HG03558 (cell line): ENCODE results near the gene TEDC2.

Experiments used
- ATAC-seq: cut with Tn5 transposase; IDR thresholded peaks from one replicate; pipeline ENCODE4 v1.9.1; 2021; ENCODE audit warnings: moderate number of reproducible peaks; ENCODE audit not compliant: unreplicated experiment; ENCODE audit errors: extremely low read depth

TEDC2 gene

GRCh38 chr16:2507665-2508064 is 47.8 kb downstream of the TEDC2 start:
- ATAC-seq, result no peak

DNA sequence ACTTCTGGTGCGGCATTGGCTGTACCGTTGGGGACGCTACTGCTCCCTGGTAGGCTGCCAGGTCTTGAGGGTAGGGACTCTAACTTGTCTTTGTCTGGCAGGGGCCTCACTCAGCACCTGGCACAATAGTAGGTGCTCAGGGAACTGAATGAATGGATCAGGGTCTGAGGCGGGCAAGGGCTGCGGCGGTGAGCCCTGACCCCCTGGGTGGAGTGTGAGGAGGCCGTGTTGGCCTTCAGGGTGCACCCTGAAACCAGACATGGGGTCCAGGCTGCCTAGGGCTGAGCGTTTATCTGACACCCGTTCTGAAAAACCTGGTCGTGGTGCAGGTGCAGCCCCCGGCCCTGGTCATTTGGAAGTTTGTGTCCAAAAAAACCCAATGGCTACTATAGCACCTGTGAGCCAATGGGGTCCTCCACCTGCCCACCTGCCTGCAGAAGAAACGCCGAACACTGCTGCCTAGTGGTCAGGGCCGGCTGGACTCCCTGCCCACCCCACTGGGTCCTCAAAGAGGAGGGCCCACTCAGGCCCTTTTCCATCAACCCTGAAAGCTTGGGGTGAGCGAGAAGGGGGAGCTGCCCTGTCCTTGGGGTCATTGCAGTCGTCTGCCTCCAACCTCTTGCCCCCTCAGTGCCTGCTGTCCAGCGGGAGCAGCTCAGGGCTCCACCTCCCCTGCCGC is 49.0 kb downstream of the TEDC2 start:
- no peak for ATAC-seq

- ATAC-seq, result no peak
These were observed 51.4 kb downstream of the TEDC2 start for GRCh38 chr16:2511128-2511800.

DNA sequence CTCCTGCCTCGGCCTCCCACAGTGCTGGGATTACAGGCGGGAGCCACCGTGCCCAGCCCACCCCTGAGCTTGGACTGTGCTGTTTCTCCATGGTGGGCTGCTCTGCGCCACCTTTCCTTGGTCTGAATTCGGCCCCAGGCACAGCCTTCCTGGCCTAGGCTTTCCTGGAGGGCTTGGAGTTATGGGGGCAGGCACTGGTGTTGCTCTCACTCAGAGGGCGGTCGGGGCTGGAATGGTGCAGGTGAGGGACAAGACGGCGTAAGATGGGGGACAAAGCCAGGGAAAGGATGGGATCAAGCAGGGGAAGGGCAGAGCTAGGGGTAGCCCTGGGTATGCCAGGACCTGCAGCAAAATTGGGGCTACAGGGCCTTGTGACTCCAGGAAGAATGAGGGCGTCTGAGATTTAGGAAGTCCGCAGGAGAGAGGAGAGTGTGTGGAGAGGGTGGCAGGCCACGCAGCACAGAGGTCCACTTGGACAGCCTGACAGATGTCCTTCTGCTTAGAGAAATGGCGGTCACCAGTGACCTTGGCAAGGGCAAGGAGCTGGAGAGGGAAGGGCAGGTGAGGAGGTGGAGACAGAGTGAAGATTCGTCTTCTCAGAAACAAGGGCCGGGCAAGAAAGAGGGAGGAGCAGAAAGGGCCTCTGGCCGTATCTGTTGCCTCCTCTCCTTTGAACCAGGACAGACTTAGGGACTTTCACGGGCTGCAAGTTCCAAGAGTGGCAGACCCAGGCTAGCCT is 52.3 kb downstream of the TEDC2 start:
- ATAC-seq, result no peak

DNA sequence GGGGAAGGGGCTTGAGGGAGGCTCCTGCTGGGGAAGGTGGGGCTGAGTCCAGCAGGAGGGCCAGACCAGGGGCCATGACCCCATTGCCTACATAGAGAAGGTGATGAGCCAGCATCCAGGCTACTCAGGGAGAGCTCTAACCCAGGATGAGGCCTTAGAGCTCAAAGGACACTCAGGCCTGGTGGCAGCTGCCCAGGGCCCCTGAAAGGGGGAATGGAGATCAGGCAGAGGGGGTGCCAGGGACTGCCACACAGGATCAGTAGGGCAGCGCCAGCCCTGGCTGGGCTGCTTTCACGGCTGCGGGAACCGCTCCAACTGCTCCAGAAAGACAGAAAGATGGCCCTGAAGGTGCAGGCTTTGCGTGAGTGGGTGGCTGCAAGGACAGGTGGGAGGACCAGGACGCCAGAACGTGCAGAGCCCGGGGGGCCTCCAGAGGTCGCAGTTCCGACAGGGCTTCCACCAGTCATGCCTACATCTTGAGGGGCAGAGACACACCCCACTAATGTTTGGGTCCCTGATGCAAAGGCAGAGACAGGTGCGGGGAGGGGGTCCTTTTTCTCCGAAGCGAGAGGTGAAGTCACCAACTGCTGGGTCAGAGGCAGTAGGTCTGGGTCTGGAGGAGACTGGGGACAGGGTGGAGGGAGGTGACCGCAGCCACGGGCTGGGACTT is 53.0 kb downstream of the TEDC2 start:
- no peak for ATAC-seq

- ATAC-seq, result peak; percentile 41
These were observed 53.8 kb downstream of the TEDC2 start, which contains the start of gene ATP6V0C for GRCh38 chr16:2513405-2514332. ATP6V0C (plus strand) TSS chr16:2513952; CDS start chr16:2514104, 152 bp downstream.
